HepG2 (cell line): ENCODE results near the gene TPRN. TPM values are rescaled to one million over a fixed set of nuclear protein-coding genes. Genes with fewer than 3 reads are reported as not detected.

Experiments used
- ATAC-seq: fragments of 200-7000 bp; cut with Tn5 transposase; 3 replicates; pipeline ENCODE4 v1.9.1; 2020; ENCODE audit warnings: mild to moderate bottlenecking, moderate library complexity
- BruUV-seq: library from RNA; stranded (reverse); fragments of 400-500 nt; replicated peaks from 2 replicates; lab custom pipeline; 2021; lab: Mats Ljungman, UMichigan
- CTCF ChIA-PET: fragments of 300-600 bp; formaldehyde crosslinking; extraction: SDS; loops from one replicate; lab custom pipeline; 2021; ENCODE audit warnings: low total read pairs, inconsistent platforms, low intra/inter-chr PET ratio; lab: Yijun Ruan, JAX
- POLR2A ChIA-PET: fragments of 350-600 bp; sonication (Branson Sonifier 250); formaldehyde crosslinking; loops from one replicate; lab custom pipeline; 2020; ENCODE audit warnings: antibody characterized with exemption, inconsistent platforms; lab: Yijun Ruan, JAX
- DNase-seq: peaks from one replicate; pipeline ENCODE4 v3.0.0-alpha.2; 2015; ENCODE audit warnings: low spot score
- FAIRE-seq: peaks from 3 replicates; lab custom pipeline; 2011; peaks lifted over from hg19 to GRCh38; lab: Jason Lieb, UNC
- H2AFZ ChIP-seq: one replicate; pipeline ENCODE4 v1.6.1; 2011; ENCODE audit warnings: low read length, inconsistent platforms
- H3K27ac ChIP-seq: fragments of 300-600 bp; 3 replicates; pipeline ENCODE4 v1.8.0; 2011; ENCODE audit warnings: mixed run types, mild to moderate bottlenecking, mixed read lengths, low read length, inconsistent platforms; ENCODE audit not compliant: insufficient read depth; ENCODE audit errors: extremely low read length
- H3K27me3 ChIP-seq, 2 experiments: fragments of 200-600 bp in 1 of 2; 2 replicates in 1 of 2; 3 replicates in 1 of 2; pipeline versions ENCODE4 v1.6.0 to v1.8.0; 2011; ENCODE audit warnings: low read length in 2 of 2, mild to moderate bottlenecking in 2 of 2, moderate library complexity in 2 of 2, inconsistent platforms in 1 of 2; ENCODE audit not compliant: insufficient read depth in 2 of 2, control insufficient read depth in 1 of 2
- H3K36me3 ChIP-seq, 2 experiments: fragments of 200-600 bp in 1 of 2; replicated peaks in 1 of 2; 2 replicates in 1 of 2; 3 replicates in 1 of 2; pipeline versions ENCODE4 v1.5.1 to v1.8.0; 2011; ENCODE audit warnings: low read length in 2 of 2, inconsistent platforms in 1 of 2; ENCODE audit not compliant: insufficient read depth in 2 of 2, control insufficient read depth in 1 of 2
- H3K4me1 ChIP-seq: 2 replicates; pipeline ENCODE4 v1.5.1; 2012; ENCODE audit warnings: low read length, inconsistent platforms; ENCODE audit not compliant: insufficient read depth
- H3K4me2 ChIP-seq: 2 replicates; pipeline ENCODE4 v1.6.0; 2011; ENCODE audit warnings: low read depth, low read length, inconsistent platforms
- H3K4me3 ChIP-seq, 3 experiments: fragments of 200-600 bp in 1 of 3; sonication (generic), shearing (Covaris generic) in 1 of 3; replicated peaks in 1 of 3; 2 replicates each; pipeline ENCODE4 v1.5.1; 2011 to 2016; ENCODE audit warnings: low read length in 3 of 3, inconsistent platforms in 2 of 3, low read depth in 2 of 3, mild to moderate bottlenecking in 2 of 3, control low read depth in 1 of 3, mixed read lengths in 1 of 3; ENCODE audit not compliant: insufficient read depth in 1 of 3
- H3K79me2 ChIP-seq: one replicate; pipeline ENCODE4 v1.6.1; 2011; ENCODE audit warnings: low read length, inconsistent platforms; ENCODE audit not compliant: insufficient read depth
- H3K9ac ChIP-seq: 2 replicates; pipeline ENCODE4 v1.6.0; 2011; ENCODE audit warnings: mild to moderate bottlenecking, low read depth, low read length, inconsistent platforms; ENCODE audit not compliant: insufficient read depth
- H3K9me3 ChIP-seq: 2 replicates; pipeline ENCODE4 v1.5.1; 2012; ENCODE audit warnings: mild to moderate bottlenecking, low read length
- H4K20me1 ChIP-seq: 2 replicates; pipeline ENCODE4 v1.6.0; 2011; ENCODE audit warnings: inconsistent platforms, mild to moderate bottlenecking, low read length, moderate library complexity; ENCODE audit not compliant: insufficient read depth
- AGO2 ChIP-seq: fragments of 200-400 bp; formaldehyde crosslinking; optimal IDR thresholded peaks from 2 replicates; pipeline ENCODE3; 2017; ENCODE audit warnings: mild to moderate bottlenecking, low read depth, low read length, moderate library complexity
- ARHGAP35 ChIP-seq: sonication (generic); formaldehyde crosslinking; IDR thresholded peaks from 2 replicates; pipeline ENCODE4 v1.9.0; 2022; ENCODE audit warnings: mild to moderate bottlenecking, inconsistent platforms, moderate library complexity, missing genetic modification reagents, borderline replicate concordance
- CEBPG ChIP-seq: IDR thresholded peaks from 2 replicates; pipeline ENCODE4 v1.6.1; 2016
- CTCF ChIP-seq: sonication (generic); formaldehyde crosslinking; IDR thresholded peaks from 2 replicates; pipeline ENCODE4 v1.5.0; 2020; ENCODE audit warnings: mild to moderate bottlenecking, missing genetic modification reagents, moderate library complexity
- HNRNPL ChIP-seq: fragments of 200-400 bp; formaldehyde crosslinking; IDR thresholded peaks from 2 replicates; pipeline ENCODE4 v1.6.1; 2017; ENCODE audit warnings: mild to moderate bottlenecking, low read depth, low read length
- MIER3 ChIP-seq: IDR thresholded peaks from 2 replicates; pipeline ENCODE4 v1.6.1; 2016; ENCODE audit warnings: missing compliant biosample characterization, borderline replicate concordance
- SSRP1 ChIP-seq: IDR thresholded peaks from 2 replicates; pipeline ENCODE4 v1.6.1; 2016; ENCODE audit warnings: control low read depth
- ZFP90 ChIP-seq: sonication (generic); formaldehyde crosslinking; IDR thresholded peaks from 2 replicates; pipeline ENCODE4 v1.8.0; 2022; ENCODE audit warnings: missing genetic modification reagents, mild to moderate bottlenecking, inconsistent platforms, borderline replicate concordance
- ZNF20 ChIP-seq: sonication (generic); formaldehyde crosslinking; IDR thresholded peaks from 2 replicates; pipeline ENCODE4 v1.4.0; 2020; ENCODE audit warnings: mild to moderate bottlenecking, moderate library complexity, missing genetic modification reagents
- ZNF547 ChIP-seq: sonication (generic); formaldehyde crosslinking; IDR thresholded peaks from 2 replicates; pipeline ENCODE4 v1.5.1; 2020; ENCODE audit warnings: mild to moderate bottlenecking, missing genetic modification reagents
- ZNF766 ChIP-seq: sonication (generic); formaldehyde crosslinking; IDR thresholded peaks from 2 replicates; pipeline ENCODE4 v1.5.0; 2020; ENCODE audit warnings: missing genetic modification reagents, borderline replicate concordance
- WGBS: methylation state at CpG from one replicate; pipeline ENCODE4 v1.1.6; 2017; ENCODE audit warnings: low lambda C conversion rate; 5-methylcytosine and 5-hydroxymethylcytosine counted together
- in situ Hi-C: cut with HindIII; loops from 2 replicates; pipeline ENCODE4 v1.10.0; 2017; ENCODE audit warnings: low pct_unique_long_range_greater_than_20kb; ENCODE audit not compliant: extremely low pct_ligation_motif_present
- intact Hi-C: fragments of 100-400 bp; cut with micrococcal nuclease; formaldehyde crosslinking; loops from one replicate; pipeline ENCODE4 v1.10.0; 2022; ENCODE audit not compliant: unreplicated experiment
- polyA plus RNA-seq, 8 experiments: library from polyadenylated mRNA; depleted of rRNA in 3 of 8; stranded (reverse) in 7 of 8; unstranded in 1 of 8; fragments of >200 nt; fragmentation: Illumina TruSeq in 4 of 8; extraction: Trizol in 4 of 8; gene quantifications; 2 replicates each; pipeline versions ENCODE4 v1.2.1 to v1.2.3, GENCODE V29; 2011 to 2016; ENCODE audit warnings: low read depth in 4 of 8, missing spikeins in 1 of 8, mixed read lengths in 1 of 8; ENCODE audit not compliant: insufficient read depth in 1 of 8
- total RNA-seq, 5 experiments: library from RNA; depleted of rRNA; stranded (reverse); fragments of >200 nt; fragmentation: Illumina TruSeq; extraction: Trizol; gene quantifications; 2 replicates each; pipeline ENCODE4 v1.2.3, GENCODE V29; 2016; ENCODE audit warnings: low read depth in 1 of 5

The TPRN gene
- total and polyA plus RNA-seq, 2 of the 13 experiments (the other 11 are each of a cell fraction or from before 2014, with no cell fraction given), result 10.1 to 19.2 TPM

- WGBS, result 92% methylated on average over 12 of the region's 21 CpGs
- Histone ChIP-seq H2AFZ (no peak overlapping the region), H3K27ac (no peak overlapping the region), H3K4me1 (peaks cover 7% of the 10 kb centered on the region; the same call in 1 of the 2 replicates), H3K36me3 (no peaks in the 10 kb centered on the region; a peak in 1 of 5 replicates), H3K4me2 (no peak overlapping the region), H3K27me3 (no peaks in the 10 kb centered on the region), H3K4me3 (no peak overlapping the region), H3K9me3 (no peaks in the 10 kb centered on the region), H4K20me1 (no peaks in the 10 kb centered on the region), H3K79me2 (no peaks in the 10 kb centered on the region), H3K9ac (no peak overlapping the region)
- in situ Hi-C loops (no loop called here), intact Hi-C loops (no loop called here)
- DNase-seq (no peak), ATAC-seq (no peak), FAIRE-seq (no peak)
- TF ChIP-seq CEBPG, result no peak
- TF ChIP-seq ZNF20 (CRISPR knock-in tag), result no peak
- TF ChIP-seq ZFP90, result no peak
- no peak for TF ChIP-seq ARHGAP35 (CRISPR knock-in tag)
- TF ChIP-seq ZNF547 (CRISPR knock-in tag), result no peak
- TF ChIP-seq SSRP1 (CRISPR knock-in tag), result no peak
- peak; percentile 0 for TF ChIP-seq AGO2
- TF ChIP-seq MIER3 (CRISPR knock-in tag), result no peak
- TF ChIP-seq CTCF (CRISPR knock-in tag), result peak; percentile 22; the same call in 1 of the 2 replicates
- 0 out of 2 replicates have a peak, but pooled peaks have one; percentile 74 for TF ChIP-seq HNRNPL
- TF ChIP-seq ZNF766 (CRISPR knock-in tag), result no peak
- POLR2A ChIA-PET, result no interaction called here
- no TSS peak for BruUV-seq
- CTCF ChIA-PET, result no interaction called here
Observed at GRCh38 chr9:137212520-137212919, 12.0 kb upstream of the TPRN start.
